ENCODE results near the gene SBF1. TPM values are rescaled to one million over a fixed set of nuclear protein-coding genes. Genes with fewer than 3 reads are reported as not detected.

The SBF1 gene
- total RNA-seq, 2 donors from 2014 or later = 68.3 to 101 TPM

DNA sequence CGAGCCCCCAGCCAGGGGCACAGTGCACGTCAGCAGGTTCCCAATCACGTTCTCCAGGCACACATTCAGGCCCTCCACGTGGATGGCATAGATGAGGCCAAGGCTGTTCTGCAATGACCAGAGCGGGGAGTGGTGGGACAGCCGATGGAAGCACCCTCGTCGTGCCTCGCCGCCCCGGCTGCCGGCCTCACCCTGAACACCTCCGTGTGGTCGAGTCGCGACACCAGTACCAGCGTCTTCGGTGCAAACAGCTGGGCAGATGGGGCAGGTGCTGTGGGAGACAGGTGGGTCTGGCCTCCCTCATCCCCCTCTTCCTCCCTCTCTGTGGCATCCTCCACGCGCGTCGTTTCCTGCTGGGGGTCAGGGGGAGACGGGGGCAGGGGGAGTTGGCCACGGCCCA is 7.5 kb downstream of the SBF1 start:
- peaks cover 40% of the 10 kb centered on the region for H3K36me3 ChIP-seq
- H3K9me3 ChIP-seq = no peaks in the 10 kb centered on the region
- no peak overlapping the region for H3K9ac ChIP-seq (ENCODE audit: low read depth in 2 of 2, low read length in 2 of 2)
- H3K27me3 ChIP-seq = no peaks in the 10 kb centered on the region
- no peak overlapping the region for H3K4me3 ChIP-seq
- intact Hi-C loops (cut with DNase I) = no loop called here
- TF ChIP-seq, protein P1, sequence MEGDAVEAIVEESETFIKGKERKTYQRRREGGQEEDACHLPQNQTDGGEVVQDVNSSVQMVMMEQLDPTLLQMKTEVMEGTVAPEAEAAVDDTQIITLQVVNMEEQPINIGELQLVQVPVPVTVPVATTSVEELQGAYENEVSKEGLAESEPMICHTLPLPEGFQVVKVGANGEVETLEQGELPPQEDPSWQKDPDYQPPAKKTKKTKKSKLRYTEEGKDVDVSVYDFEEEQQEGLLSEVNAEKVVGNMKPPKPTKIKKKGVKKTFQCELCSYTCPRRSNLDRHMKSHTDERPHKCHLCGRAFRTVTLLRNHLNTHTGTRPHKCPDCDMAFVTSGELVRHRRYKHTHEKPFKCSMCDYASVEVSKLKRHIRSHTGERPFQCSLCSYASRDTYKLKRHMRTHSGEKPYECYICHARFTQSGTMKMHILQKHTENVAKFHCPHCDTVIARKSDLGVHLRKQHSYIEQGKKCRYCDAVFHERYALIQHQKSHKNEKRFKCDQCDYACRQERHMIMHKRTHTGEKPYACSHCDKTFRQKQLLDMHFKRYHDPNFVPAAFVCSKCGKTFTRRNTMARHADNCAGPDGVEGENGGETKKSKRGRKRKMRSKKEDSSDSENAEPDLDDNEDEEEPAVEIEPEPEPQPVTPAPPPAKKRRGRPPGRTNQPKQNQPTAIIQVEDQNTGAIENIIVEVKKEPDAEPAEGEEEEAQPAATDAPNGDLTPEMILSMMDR (IDR thresholded peaks at IDR 0.05) = no peak
- no peak for DNase-seq
- peaks cover 31% of the 10 kb centered on the region for H3K4me1 ChIP-seq
- H3K27ac ChIP-seq = no peak overlapping the region

DNA sequence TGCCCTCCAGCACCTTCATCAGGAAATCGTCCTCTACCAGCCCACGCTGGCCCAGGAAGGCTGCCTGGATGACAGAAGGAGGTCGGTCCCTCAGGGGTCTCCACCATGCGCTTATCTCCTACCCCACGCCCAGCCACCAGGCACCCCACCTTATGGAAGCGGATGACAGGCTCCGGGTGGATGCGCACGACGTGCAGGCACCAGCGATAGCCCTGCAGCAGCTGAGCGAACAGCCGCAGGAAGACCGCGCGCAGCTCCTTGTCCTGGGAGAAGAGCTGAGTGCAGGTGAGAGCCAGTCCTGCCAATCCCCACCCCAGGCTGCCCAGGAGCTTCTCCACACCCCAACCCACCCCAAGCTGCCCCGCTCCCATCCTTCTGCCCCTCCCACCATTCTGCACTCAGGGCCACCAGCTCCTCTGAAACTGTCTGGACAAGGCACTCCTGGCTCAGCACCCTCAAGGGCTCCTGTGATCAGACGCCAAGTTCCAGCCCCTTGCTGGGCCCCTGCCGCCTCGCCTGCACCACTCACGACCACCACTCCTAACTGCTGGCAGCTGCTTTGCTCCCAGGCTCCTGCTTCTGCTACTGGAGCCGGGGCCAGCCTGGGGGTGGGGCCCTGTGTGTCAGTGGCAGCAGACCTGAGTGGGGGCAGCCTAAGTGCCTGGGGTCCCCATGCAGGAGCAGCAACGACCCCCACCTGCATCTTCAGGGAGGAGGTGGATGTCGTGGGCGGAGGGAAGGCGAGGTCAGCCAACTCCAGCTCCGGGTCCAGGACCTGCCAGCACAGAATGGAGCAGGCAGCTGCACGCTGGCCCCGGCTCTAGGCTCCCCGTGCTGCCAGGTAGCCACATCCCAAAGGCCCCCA is 9.5 kb downstream of the SBF1 start:
- Histone ChIP-seq H3K27ac (no peak overlapping the region), H3K36me3 (peaks cover 49% of the 10 kb centered on the region), H3K9ac (ENCODE audit: low read depth in 2 of 2, low read length in 2 of 2) (no peak overlapping the region), H3K9me3 (no peaks in the 10 kb centered on the region), H3K27me3 (no peaks in the 10 kb centered on the region), H3K4me1 (peaks cover 10% of the 10 kb centered on the region), H3K4me3 (no peak overlapping the region)
- intact Hi-C loops (cut with DNase I) = no loop called here
- no peak for DNase-seq
- TF ChIP-seq, protein P1 (IDR thresholded peaks at IDR 0.05) = no peak

DNA sequence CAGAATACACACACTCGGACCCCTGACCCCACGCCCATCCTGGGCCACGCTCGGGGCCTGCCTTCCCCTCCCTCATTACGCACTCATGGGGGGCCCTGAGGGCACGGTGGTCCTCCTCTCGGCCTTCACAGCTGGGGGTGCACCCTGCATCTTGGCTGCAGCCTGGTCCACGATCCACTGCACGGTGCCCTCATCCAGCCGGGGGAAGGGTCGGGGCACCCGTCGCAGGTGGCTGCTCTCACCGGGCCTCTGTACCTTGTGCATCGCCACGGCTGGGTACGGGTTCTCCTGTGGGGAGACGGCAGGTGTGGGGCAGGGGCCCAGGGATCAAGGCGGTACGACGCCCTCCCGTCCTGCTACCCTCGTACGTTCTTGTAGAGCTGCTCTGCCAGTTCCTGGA is 10.4 kb downstream of the SBF1 start:
- Histone ChIP-seq H3K36me3 (peaks cover 49% of the 10 kb centered on the region), H3K9ac (ENCODE audit: low read depth in 2 of 2, low read length in 2 of 2) (no peak overlapping the region), H3K27me3 (no peaks in the 10 kb centered on the region), H3K27ac (no peak overlapping the region), H3K4me1 (peaks cover 5% of the 10 kb centered on the region), H3K9me3 (no peaks in the 10 kb centered on the region), H3K4me3 (no peak overlapping the region)
- TF ChIP-seq, protein P1 (IDR thresholded peaks at IDR 0.05) = no peak
- intact Hi-C loops (cut with DNase I) = no loop called here
- DNase-seq = no peak

DNA sequence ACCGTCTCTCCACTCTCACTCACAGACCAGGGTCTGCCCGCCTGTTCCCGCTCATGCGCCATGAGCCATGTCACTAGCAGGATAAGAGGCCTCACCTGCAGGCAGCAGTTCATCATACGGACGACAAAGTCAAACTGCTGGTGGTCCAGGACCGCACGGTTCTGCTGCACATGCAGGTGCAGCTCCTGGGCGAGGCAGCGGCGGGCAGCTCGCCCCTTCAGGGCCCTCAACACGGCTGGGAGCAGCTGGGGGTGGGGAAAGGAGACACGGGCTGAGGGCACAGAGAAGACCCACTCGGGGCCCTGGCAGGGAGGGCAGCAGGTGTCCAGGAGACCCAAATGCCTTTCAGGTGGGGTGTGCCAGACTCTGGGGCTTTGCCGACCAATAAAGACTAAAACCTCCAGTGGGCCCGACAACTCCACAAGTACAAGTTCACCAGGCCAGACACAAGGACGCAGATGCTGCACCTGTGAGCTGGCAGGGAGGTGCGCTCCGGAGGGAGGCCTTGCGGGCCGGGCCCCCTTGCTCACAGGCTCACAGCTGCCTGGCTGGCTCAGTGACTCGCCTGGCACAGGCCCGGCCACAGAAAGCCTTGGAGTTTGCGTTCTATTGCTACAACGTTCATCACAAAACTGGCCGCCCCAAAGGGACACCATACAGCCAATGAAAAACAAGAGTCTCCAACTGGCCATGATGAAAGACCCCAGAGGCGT is 11.5 kb downstream of the SBF1 start:
- H3K36me3 ChIP-seq = peaks cover 53% of the 10 kb centered on the region
- no peak overlapping the region for H3K4me3 ChIP-seq
- no peaks in the 10 kb centered on the region for H3K4me1 ChIP-seq
- no peak for DNase-seq
- intact Hi-C loops (cut with DNase I) = no loop called here
- TF ChIP-seq, protein P1 (IDR thresholded peaks at IDR 0.05) = no peak
- no peaks in the 10 kb centered on the region for H3K27me3 ChIP-seq
- no peak overlapping the region for H3K9ac ChIP-seq (ENCODE audit: low read depth in 2 of 2, low read length in 2 of 2)
- no peak overlapping the region for H3K27ac ChIP-seq
- H3K9me3 ChIP-seq = no peaks in the 10 kb centered on the region

DNA sequence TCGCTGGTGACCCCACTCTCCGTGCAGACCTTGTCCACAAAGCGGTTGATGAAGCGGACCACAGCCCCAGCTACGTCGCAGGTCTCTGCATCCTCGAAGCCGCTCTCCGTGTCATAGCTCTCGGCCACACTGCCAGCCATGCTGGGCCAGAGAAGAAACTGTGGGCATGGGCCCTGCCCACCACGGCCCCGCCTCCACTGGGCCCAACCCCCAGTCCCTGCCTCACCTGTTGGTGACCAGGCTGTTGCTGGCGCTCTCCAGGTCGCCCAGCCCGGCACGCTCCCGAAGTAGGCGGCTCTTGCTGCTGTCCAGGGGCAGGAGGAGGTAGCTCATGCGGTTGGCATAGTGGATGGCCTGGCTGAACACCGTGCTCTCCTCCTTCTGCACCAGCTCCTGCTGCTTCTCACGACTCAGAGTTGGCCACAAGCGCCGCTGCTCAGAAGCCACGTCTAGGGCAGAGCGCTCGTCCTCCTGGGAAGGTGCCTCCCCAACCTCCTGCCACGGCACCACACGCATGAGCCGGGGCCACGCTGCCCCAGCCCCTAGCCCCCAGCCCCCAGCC is 12.8 kb downstream of the SBF1 start:
- DNase-seq = no peak
- H3K4me1 ChIP-seq = no peaks in the 10 kb centered on the region
- TF ChIP-seq, protein P1 (IDR thresholded peaks at IDR 0.05) = no peak
- no peaks in the 10 kb centered on the region for H3K27me3 ChIP-seq
- H3K36me3 ChIP-seq = peaks cover 50% of the 10 kb centered on the region
- no peak overlapping the region for H3K4me3 ChIP-seq
- no peaks in the 10 kb centered on the region for H3K9me3 ChIP-seq
- intact Hi-C loops (cut with DNase I) = no loop called here
- no peak overlapping the region for H3K9ac ChIP-seq (ENCODE audit: low read depth in 2 of 2, low read length in 2 of 2)
- no peak overlapping the region for H3K27ac ChIP-seq
